NCI-H524 (cell line): ENCODE measurements around the gene RPTOR.

Experiments used
- DNase-seq, 2 experiments: peaks; one replicate each; lab custom pipeline; 2025; lab: John Stamatoyannopoulos, UW

Gene RPTOR

GRCh38 chr17:80643326-80644099, 98.9 kb downstream of the RPTOR start:
- no peak for DNase-seq

- no peak for DNase-seq
Measured at GRCh38 chr17:80644536-80644935, 99.9 kb downstream of the RPTOR start.

DNA sequence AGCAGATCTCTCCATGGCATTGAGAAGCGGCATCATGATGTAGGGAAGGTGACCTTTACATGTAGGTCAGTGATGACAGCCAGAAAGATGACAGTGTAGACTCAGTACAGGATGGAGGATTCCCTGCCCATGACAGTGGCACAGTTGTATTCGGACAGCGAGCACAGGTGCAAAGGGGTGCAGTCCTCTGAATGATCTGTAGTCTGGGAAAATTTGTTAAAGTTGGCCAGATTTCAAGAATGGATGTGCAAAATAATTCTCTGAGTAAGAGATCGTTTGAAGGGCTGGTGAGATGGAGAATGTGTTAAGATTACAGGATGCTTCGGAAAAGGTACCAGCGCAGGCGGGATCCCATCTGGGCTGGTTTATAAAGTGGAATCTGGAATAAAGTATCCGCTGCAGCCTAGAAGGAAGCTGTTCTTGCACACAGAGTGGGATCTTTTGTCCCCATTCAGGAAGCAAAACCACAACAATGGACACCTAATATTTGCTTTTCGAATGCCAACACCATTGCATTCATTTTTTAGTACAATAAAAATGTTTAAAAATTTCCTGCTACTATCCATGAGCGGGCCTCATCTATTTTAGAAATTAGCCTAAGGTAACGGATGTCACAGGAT, 101.2 kb downstream of the RPTOR start:
- DNase-seq, result peak in 1 of 2 experiments; percentile 45

DNA sequence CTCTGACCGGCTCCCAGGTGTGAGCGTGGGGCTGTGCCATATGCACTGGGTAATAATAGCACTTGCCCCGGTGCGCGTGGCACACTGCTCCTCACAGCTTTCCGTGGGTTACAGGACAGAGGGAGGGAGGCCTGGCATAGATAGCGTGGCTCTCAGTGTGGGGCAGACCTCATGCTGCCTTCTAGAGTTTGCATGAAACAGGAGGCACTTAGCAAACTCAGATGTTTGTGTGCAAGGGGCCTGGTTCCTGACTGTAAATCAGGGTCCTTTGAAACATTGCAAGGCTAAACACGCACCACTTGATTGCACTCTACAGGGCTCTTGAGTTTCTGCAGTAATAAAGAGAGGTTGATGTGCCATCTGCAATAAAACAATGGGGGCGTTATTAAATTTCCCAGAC, 101.7 kb downstream of the RPTOR start:
- DNase-seq, result peak; percentile 84 to 93

DNA sequence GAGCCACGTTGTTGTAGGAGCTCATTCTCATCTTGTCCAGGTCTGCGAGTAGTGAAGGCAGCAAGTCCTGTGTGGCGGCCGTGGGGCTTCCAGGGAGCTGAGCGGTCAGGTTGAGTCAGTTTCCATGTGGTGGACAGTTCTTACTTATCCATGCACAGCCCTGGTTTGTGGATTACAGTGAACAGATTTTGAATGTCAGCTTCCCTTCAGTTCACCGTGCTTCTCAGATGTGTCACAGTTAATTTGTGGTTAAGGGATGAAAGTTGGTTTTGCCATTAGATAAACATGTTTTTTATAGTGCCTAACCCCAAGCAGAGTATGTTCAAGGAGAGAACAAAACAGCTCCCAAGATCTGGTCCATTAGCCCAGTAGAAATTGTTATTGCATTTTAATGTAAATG, 103.1 kb downstream of the RPTOR start:
- DNase-seq, result no peak

DNA sequence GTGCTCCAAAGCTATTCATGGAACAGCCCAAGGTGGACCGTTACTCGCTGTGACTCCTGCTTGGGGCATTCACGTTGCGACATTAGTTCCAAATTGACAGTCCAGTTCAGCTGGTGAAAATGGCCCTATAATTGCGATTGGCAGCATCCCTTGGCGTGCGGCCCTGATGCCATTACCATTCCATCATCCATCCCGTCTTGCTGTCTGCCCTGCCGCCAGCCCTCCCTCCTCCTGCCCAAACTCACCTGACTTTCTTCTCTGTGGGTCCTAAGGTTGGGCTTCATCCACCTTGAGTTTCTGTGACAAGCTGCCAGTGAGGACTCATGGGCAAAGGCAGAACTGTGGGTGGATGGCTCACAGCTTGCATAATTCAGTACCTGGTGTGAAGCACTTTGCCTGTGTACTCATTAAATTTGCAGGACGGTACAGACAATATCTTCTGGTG, 104.6 kb downstream of the RPTOR start:
- DNase-seq, result no peak

DNA sequence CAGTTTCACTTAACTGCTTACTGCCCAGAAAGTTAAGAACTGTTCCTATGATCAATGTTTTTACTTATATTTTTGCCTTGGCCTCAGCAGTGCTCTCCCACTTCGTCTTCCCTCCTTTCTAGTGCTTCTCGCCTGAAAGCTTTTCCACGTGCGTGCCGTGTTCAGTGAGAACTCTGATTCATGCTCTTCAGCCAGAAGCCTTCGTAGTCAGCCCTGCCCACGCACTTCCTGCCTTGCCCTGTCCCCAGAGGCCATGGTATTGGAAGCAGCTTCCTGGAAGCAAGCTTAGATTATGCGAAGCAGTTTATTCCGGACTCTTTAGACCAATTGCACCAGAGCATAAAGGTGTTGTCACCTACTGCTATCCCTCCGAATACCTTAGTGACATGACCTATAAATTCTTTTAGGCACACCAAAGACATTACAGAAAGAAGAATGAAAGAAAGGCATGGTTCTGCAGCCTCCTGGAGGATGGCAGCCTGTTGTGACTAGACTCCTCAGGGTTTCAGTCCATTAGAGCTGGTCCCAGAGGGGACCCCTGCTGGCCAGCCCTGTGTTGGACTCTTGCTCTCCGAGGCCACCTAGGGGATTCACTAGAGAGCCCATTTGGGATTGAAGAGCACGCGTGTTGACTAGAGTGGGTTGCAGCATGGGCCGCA, 105.2 kb downstream of the RPTOR start:
- DNase-seq, result peak; percentile 85 to 90

DNA sequence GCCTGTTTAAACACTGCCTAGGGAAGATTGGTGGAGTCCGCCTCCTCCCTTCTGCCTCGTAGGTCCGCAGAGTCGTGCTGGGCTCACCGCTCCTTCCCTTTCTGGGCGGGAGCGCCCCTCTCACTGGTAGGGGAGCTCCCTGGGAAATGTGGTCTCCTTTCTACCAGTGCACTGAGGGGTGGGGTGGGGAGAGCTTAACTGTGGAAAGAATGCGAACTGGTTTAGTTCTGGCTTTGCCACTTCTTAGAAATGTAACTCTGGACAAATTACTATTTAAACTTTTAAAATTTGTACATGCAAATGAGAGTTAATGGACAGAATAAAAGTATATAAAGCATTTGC, 105.7 kb downstream of the RPTOR start:
- DNase-seq, result no peak

DNA sequence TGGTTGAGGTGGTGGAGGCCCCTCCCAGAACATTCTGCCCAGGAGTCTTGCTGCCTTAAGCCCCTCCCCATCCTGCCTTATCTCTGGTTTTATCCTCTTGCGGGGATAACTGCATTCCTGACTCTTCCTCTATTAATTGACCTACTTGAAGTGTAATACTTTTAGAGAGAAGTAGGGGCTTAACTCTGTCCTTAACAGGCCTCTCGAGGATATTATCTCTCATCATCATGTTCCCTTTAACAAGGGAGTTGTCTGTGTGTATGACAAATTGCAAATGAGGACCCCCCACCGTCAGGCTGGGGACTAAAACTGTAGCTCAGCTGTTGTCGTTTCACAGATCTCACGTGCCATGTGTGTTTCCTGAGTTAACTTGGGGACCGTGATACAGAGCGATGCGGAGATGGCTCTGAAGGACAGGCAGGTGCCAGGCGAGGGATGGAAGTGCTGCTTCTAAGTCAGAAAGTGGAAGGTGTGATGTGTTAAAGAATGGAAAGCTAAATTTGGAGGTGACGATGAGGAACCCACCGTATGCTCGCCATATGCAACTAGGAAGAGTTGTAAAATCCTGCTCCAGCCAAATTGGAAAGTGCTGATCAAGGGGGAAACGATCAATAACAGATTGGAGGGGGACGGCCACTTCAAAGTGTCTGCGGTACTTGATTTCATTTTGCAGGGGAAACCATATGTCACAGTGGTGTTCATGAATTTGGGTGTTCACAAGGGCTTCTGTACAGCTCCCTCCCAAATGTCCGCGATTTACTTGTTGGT, 106.3 kb downstream of the RPTOR start:
- DNase-seq, result peak; percentile 100

GRCh38 chr17:80652756-80653330, 108.2 kb downstream of the RPTOR start:
- no peak for DNase-seq

GRCh38 chr17:80653856-80654255, 109.2 kb downstream of the RPTOR start:
- no peak for DNase-seq

DNA sequence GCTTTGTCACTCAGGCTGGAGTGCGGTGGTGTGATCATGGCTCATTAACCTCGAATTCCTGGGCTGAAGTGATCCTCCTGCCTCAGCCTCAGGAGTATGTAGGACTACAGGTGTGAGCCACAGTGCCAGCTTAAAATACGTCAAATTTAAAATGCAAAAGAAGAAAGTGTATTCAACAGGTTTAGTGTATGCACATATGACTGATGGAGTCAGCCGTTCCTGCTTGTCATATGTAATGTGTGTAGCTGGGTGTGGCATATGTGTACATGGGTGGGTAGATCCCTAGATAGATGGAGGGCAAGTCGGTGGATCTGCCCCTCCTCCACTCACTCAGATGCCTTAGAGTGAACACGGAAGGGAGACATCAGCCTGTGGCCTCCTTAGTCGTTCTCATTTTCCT, 111.0 kb downstream of the RPTOR start:
- DNase-seq, result no peak

- DNase-seq, result no peak
Measured at GRCh38 chr17:80656590-80656989, 112.0 kb downstream of the RPTOR start.

- DNase-seq, result no peak
Measured at GRCh38 chr17:80657561-80657960, 112.9 kb downstream of the RPTOR start.

DNA sequence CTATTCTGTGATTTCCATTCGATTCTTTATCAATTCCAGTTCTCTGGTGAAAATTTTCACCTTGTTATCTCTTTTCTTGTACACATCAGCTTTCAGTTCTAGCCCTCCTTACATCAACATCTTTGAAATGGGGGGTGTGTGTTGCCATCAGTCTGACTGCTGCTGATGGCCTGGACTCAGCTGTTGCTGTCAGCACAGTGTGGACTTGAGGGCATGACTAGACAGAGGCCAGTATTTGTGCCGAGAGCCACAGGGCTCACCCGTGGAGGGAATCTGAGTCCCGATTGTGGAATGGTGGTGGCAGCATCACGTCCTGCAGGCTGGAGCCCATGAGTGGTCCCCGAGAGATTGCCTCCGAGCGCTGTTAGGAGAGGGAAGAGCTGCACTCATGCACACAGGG, 114.2 kb downstream of the RPTOR start:
- DNase-seq, result no peak

GRCh38 chr17:80659651-80660050, 115.0 kb downstream of the RPTOR start:
- DNase-seq, result no peak

GRCh38 chr17:80660527-80661198, 116.0 kb downstream of the RPTOR start:
- DNase-seq, result no peak

DNA sequence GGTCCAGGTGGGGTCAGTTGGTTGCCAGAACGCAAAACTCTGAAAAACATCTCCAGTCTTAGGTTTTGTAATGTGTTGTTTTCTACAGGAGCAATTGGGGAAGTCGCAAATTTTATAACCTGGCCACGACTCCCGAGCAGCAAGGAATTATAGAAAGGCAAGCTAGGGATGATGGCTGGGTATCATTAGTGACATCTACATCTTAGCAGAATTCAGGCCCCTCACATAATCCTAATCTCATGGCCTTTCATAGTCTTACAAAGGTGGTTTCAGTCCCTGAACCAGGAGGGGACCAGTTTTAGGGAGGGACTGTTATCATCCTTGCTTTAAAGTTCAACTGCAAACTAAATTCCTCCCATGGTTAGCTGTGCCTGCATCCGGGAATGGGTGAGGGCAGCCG, 117.9 kb downstream of the RPTOR start:
- no peak for DNase-seq

GRCh38 chr17:80663781-80664206, 119.2 kb downstream of the RPTOR start:
- DNase-seq, result no peak

- DNase-seq, result no peak
Measured at GRCh38 chr17:80664217-80664790, 119.7 kb downstream of the RPTOR start.

- DNase-seq, result no peak
Measured at GRCh38 chr17:80665792-80666191, 121.2 kb downstream of the RPTOR start.
